Ovary (tissue), 9 donors: ENCODE data around the gene KCNK6. TPM values are rescaled to one million over a fixed set of nuclear protein-coding genes. Genes with fewer than 3 reads are reported as not detected.
A peak's percentile ranks its signal among the peaks of the same experiment; 100 is the strongest.
"Not testable (repeated sequence)": the region's sequence is repeated elsewhere in the genome, so short reads cannot be mapped to it uniquely, and the experiment has no call there.

Source experiments
- DNase-seq, 5 donors: peaks; one replicate each; pipeline ENCODE4 v3.0.0-alpha.2; 2019 to 2020
- H3K27ac ChIP-seq, 2 donors: fragments of 200-600 bp; one replicate each; pipeline versions ENCODE4 v1.5.1 to v1.8.0; 2019 to 2022
- H3K27me3 ChIP-seq: fragments of 200-600 bp; one replicate; pipeline ENCODE4 v1.8.0; 2022
- H3K36me3 ChIP-seq: fragments of 200-600 bp; sonication (generic); one replicate; pipeline ENCODE4 v1.5.1; 2019
- H3K4me1 ChIP-seq: one replicate; pipeline ENCODE4 v1.8.1; 2013; ENCODE audit warnings: mild to moderate bottlenecking, moderate library complexity; ENCODE audit not compliant: insufficient read depth
- H3K4me3 ChIP-seq: fragments of 200-600 bp; sonication (generic); one replicate; pipeline ENCODE4 v1.5.1; 2017
- H3K9me3 ChIP-seq, 2 donors: fragments of 200-600 bp in 1 of 2; sonication (generic) in 1 of 2; one replicate each; pipeline versions ENCODE4 v1.5.1 to v1.8.1; 2013 to 2019; ENCODE audit warnings: mild to moderate bottlenecking in 1 of 2, moderate library complexity in 1 of 2
- EP300 ChIP-seq: sonication (generic); formaldehyde crosslinking; IDR thresholded peaks from one replicate; pipeline ENCODE4 v1.6.1; 2017; ENCODE audit warnings: antibody characterized with exemption
- POLR2A ChIP-seq: fragments of 450-650 bp; IDR thresholded peaks from one replicate; pipeline ENCODE4 v1.6.1; 2017; ENCODE audit warnings: antibody characterized with exemption, mild to moderate bottlenecking, moderate library complexity
- WGBS, 3 donors: extraction: QIAGEN DNeasy Blood & Tissue Kit in 1 of 3; methylation state at CpG; one replicate each; pipeline versions ENCODE4 v1.1.5 to v1.1.7; 2013 to 2017; 5-methylcytosine and 5-hydroxymethylcytosine counted together
- intact Hi-C, 4 donors: fragments of 100-400 bp; cut with DNase I; formaldehyde crosslinking; loops; one replicate each; pipeline versions ENCODE4 v1.11.0 to v1.15.1; 2022 to 2023
- polyA plus RNA-seq, 2 donors: library from polyadenylated mRNA; stranded (reverse); fragments of 200-250 nt in 1 of 2; fragments of 350-450 nt in 1 of 2; fragmentation: Illumina TruSeq in 1 of 2; extraction: RNeasy Lipid Tissue Mini Kit (QIAGEN cat#74804) in 1 of 2; gene quantifications; one replicate each; pipeline ENCODE4 v1.2.3, GENCODE V29; 2013 to 2014
- total RNA-seq, 7 donors: library from RNA; depleted of rRNA in 2 of 7; stranded (reverse); fragments of >200 nt in 2 of 7; fragmentation: NEBNext Ultra II Directional in 3 of 7; extraction: Animal tissue kit (Norgen Biotek cat#: 25700) in 3 of 7; gene quantifications; one replicate each; pipeline versions ENCODE4 v1.1.0 to v1.2.4, GENCODE V29; 2016 to 2023
- TF ChIP-seq, protein P1 (sequence below), 3 donors: fragments of 450-650 bp in 2 of 3; fragments of 200-600 bp in 1 of 3; IDR thresholded peaks; one replicate each; pipeline versions ENCODE4 v1.5.1 to v1.8.0; 2016 to 2022; ENCODE audit warnings: antibody characterized with exemption in 3 of 3, mild to moderate bottlenecking in 1 of 3
- donor health status: DM: no; HTN: no; CAD: no; lungs with moderate emphysema.
- donor health status: DM: no; HTN: no; CAD: no.
- donor health status: Bipolar disorder and iron deficiency.
- donor health status: DM: yes; HTN: yes; CAD: no.
- donor health status: DM: no; HTN: no; CAD: no.
- donor health status: DM: yes; HTN: yes; CAD: no.

Gene KCNK6
- total and polyA plus RNA-seq, 9 donors, result 6.0 to 30.1 (median 16.4) TPM

- Histone ChIP-seq H3K9me3 (no peaks in the 10 kb centered on the region), H3K4me1 (peaks cover 2% of the 10 kb centered on the region), H3K27ac (peak overlapping the region in 1 of 2 donors; percentile 86), H3K36me3 (no peaks in the 10 kb centered on the region), H3K4me3 (peak overlapping the region; percentile 54), H3K27me3 (no peaks in the 10 kb centered on the region)
- intact Hi-C loops, result loop anchor here in 2 of 4 donors (5.0 to 10.0 kb wide), 2 partner anchors 36 to 192 kb away; partner anchors contain the start of gene PSMD8 (in 1 of the 2)
- TF ChIP-seq, protein P1, sequence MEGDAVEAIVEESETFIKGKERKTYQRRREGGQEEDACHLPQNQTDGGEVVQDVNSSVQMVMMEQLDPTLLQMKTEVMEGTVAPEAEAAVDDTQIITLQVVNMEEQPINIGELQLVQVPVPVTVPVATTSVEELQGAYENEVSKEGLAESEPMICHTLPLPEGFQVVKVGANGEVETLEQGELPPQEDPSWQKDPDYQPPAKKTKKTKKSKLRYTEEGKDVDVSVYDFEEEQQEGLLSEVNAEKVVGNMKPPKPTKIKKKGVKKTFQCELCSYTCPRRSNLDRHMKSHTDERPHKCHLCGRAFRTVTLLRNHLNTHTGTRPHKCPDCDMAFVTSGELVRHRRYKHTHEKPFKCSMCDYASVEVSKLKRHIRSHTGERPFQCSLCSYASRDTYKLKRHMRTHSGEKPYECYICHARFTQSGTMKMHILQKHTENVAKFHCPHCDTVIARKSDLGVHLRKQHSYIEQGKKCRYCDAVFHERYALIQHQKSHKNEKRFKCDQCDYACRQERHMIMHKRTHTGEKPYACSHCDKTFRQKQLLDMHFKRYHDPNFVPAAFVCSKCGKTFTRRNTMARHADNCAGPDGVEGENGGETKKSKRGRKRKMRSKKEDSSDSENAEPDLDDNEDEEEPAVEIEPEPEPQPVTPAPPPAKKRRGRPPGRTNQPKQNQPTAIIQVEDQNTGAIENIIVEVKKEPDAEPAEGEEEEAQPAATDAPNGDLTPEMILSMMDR (IDR thresholded peaks at IDR 0.05), result no peak
- TF ChIP-seq POLR2A (no peak), EP300 (no peak)
- WGBS, 3 donors, result 2 to 3% (median 3%) methylated on average over 41 of the region's 41 CpGs
- peak; percentile 93 to 97 (median 96) for DNase-seq
These were observed 17.2 kb downstream of the KCNK6 start for GRCh38 chr19:38336638-38337359.

- Histone ChIP-seq H3K36me3 (no peaks in the 10 kb centered on the region), H3K9me3 (no peaks in the 10 kb centered on the region), H3K27ac (no peak overlapping the region), H3K27me3 (no peaks in the 10 kb centered on the region), H3K4me1 (peaks cover 2% of the 10 kb centered on the region), H3K4me3 (peak overlapping the region; percentile 33)
- DNase-seq, result no peak
- TF ChIP-seq, protein P1 (IDR thresholded peaks at IDR 0.05), result no peak
- TF ChIP-seq EP300, result no peak
- no peak for TF ChIP-seq POLR2A
- intact Hi-C loops, result loop anchor here in 2 of 4 donors (5.0 to 10.0 kb wide), 2 partner anchors 35 to 193 kb away; partner anchors contain the start of gene PSMD8 (in 1 of the 2)
- WGBS, 3 donors, result 50 to 54% (median 53%) methylated on average over 5 to 10 of the region's 10 CpGs
These were observed 17.7 kb downstream of the KCNK6 start for GRCh38 chr19:38337360-38337653.

DNA sequence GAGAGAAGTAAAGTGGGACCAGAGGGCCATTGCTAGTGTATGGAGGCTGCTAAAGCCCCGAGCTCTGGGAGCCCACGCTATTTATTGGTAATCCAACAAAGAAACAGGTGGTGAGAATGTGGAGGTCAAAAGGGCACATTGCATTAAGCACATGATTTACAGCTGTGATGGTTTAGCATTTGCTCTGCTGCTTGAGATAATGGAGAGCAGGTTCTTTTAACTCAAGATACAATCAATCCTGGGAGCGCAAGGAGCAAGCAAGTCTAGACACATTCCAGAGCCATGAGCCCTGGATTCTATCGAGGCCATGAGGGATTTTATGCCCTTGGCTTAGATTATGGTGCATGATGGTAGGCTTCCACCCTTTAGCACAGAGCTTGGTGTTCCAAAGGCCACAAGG, 19.4 kb downstream of the KCNK6 start:
- not testable (repeated sequence) for H3K4me1 ChIP-seq, H3K9me3 ChIP-seq, H3K36me3 ChIP-seq, H3K27ac ChIP-seq, DNase-seq, H3K4me3 ChIP-seq, H3K27me3 ChIP-seq
- intact Hi-C loops, result loop anchor here in 2 of 4 donors (5.0 to 10.0 kb wide), 2 partner anchors 33 to 194 kb away; partner anchors contain the start of gene PSMD8 (in 1 of the 2)
- 59 to 65% (median 64%) methylated on average over 4 of the region's 4 CpGs for WGBS, 3 donors

GRCh38 chr19:38340927-38341326, 21.3 kb downstream of the KCNK6 start:
- Histone ChIP-seq H3K9me3 (no peaks in the 10 kb centered on the region), H3K27me3 (no peaks in the 10 kb centered on the region), H3K4me1 (peaks cover 1% of the 10 kb centered on the region), H3K36me3 (no peaks in the 10 kb centered on the region), H3K4me3 (no peak overlapping the region), H3K27ac (no peak overlapping the region)
- 76 to 89% (median 82%) methylated on average over 2 of the region's 2 CpGs for WGBS, 3 donors
- no peak for TF ChIP-seq POLR2A
- TF ChIP-seq, protein P1 (IDR thresholded peaks at IDR 0.05), result no peak
- no peak for TF ChIP-seq EP300
- no peak for DNase-seq
- intact Hi-C loops, result no loop called here

DNA sequence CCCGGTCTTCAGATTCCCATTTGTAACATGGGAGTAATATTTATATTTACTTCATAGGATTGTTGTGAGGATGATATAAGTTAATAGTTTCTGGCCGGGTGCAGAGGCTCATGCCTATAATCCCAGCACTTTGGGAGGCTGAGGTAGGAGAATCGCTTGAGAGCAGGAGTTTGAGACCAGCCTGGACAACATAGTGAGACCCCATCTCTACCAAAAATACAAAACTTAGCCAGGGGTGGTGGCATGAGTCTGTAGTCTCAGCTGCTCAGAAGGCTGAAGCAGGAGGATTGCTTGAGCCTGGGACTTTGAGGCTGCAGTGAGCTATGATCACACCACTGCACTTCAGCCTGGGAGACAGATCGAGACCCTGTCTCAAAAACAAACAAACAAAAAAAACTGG, 27.2 kb downstream of the KCNK6 start:
- intact Hi-C loops, result no loop called here
- WGBS, 3 donors, result 71 to 81% (median 75%) methylated on average over 4 of the region's 4 CpGs
- no peak overlapping the region for H3K4me3 ChIP-seq
- TF ChIP-seq POLR2A (no peak), EP300 (no peak)
- TF ChIP-seq, protein P1 (IDR thresholded peaks at IDR 0.05), result no peak
- no peaks in the 10 kb centered on the region for H3K4me1 ChIP-seq
- no peak for DNase-seq
- H3K27me3 ChIP-seq, result no peaks in the 10 kb centered on the region
- no peak overlapping the region for H3K27ac ChIP-seq
- H3K36me3 ChIP-seq, result no peaks in the 10 kb centered on the region
- no peaks in the 10 kb centered on the region for H3K9me3 ChIP-seq
